Measurements from ENCODE around the gene OR52E4.

Gene OR52E4

GRCh38 chr11:5881756-5882155 is 1.3 kb downstream of the OR52E4 start:
- Histone ChIP-seq H3K27me3 (ENCODE audit: control insufficient read depth in 1 of 2, insufficient read depth in 2 of 2, low read length in 2 of 2) (no peaks in the 10 kb centered on the region), H3K4me1 (ENCODE audit: control insufficient read depth, insufficient read depth, low read length) (no peaks in the 10 kb centered on the region), H3K36me3 (ENCODE audit: control insufficient read depth in 2 of 2, insufficient read depth in 2 of 2, low read length in 2 of 2) (no peaks in the 10 kb centered on the region), H3K27ac (ENCODE audit: low read length) (no peak overlapping the region), H3K4me3 (ENCODE audit: low read length in 2 of 2) (no peak overlapping the region), H3K9me3 (ENCODE audit: control insufficient read depth in 2 of 2, low read length in 2 of 2) (no peaks in the 10 kb centered on the region), H3K9ac (ENCODE audit: low read length in 2 of 2) (no peak overlapping the region)

DNA sequence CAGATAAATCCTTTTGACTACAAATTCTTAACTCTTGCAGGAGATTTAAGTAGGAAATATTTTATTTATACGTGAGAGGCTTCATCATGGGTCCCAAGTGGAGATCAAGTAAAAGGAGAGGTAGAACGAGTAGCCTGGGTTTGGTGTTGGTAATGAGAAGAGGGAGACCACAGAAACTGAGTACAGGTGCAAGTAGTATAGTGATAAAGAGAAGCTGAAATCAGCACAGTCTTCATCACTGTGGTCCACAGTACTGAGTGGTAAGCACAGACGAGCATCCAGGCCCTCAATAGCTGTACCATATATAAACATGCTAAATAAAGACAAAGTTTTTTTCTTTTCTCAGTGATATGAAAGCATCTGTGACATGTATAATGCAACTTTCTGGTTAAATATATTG is 6.7 kb downstream of the OR52E4 start:
- Histone ChIP-seq H3K9me3 (ENCODE audit: control insufficient read depth in 2 of 2, low read length in 2 of 2) (no peaks in the 10 kb centered on the region), H3K36me3 (ENCODE audit: control insufficient read depth in 2 of 2, insufficient read depth in 2 of 2, low read length in 2 of 2) (no peaks in the 10 kb centered on the region), H3K27me3 (ENCODE audit: control insufficient read depth in 1 of 2, insufficient read depth in 2 of 2, low read length in 2 of 2) (no peaks in the 10 kb centered on the region), H3K9ac (ENCODE audit: low read length in 2 of 2) (no peak overlapping the region), H3K4me3 (ENCODE audit: low read length in 2 of 2) (no peak overlapping the region), H3K27ac (ENCODE audit: low read length) (no peak overlapping the region), H3K4me1 (ENCODE audit: control insufficient read depth, insufficient read depth, low read length) (no peaks in the 10 kb centered on the region)

GRCh38 chr11:5887661-5888060 is 7.2 kb downstream of the OR52E4 start:
- H3K27me3 ChIP-seq (ENCODE audit: control insufficient read depth in 1 of 2, insufficient read depth in 2 of 2, low read length in 2 of 2): no peaks in the 10 kb centered on the region
- no peak overlapping the region for H3K27ac ChIP-seq (ENCODE audit: low read length)
- H3K36me3 ChIP-seq (ENCODE audit: control insufficient read depth in 2 of 2, insufficient read depth in 2 of 2, low read length in 2 of 2): no peaks in the 10 kb centered on the region
- H3K9ac ChIP-seq (ENCODE audit: low read length in 2 of 2): no peak overlapping the region
- no peaks in the 10 kb centered on the region for H3K9me3 ChIP-seq (ENCODE audit: control insufficient read depth in 2 of 2, low read length in 2 of 2)
- no peak overlapping the region for H3K4me3 ChIP-seq (ENCODE audit: low read length in 2 of 2)
- H3K4me1 ChIP-seq (ENCODE audit: control insufficient read depth, insufficient read depth, low read length): no peaks in the 10 kb centered on the region

DNA sequence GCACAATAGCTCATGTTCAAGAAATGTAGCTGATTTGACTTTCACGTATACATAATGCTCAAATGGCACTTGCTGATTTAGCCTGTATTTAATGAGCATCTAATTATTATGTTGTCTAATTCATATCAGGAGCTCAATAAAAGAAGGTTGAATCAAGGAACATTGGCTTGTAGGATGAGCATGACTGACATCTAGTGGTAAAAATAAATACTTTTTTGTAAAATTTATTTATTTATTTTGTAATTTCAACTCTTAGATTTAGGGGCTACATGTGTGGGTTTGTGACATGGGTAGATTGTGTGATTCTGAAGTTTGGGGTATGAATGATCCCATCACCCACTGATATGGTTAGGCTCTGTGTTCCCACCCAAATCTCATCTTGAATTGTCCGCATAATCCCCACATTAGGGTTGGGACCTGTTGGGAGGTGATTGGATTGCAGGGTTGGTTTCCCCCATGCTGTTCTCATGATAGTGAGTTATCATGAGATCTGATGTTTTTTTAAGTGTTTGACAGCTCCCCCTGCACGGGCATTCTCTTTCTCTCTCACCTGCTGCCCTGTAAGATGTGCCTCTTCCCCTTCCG is 10.9 kb downstream of the OR52E4 start:
- H3K4me3 ChIP-seq (ENCODE audit: low read length in 2 of 2): no peak overlapping the region
- H3K36me3 ChIP-seq (ENCODE audit: control insufficient read depth in 2 of 2, insufficient read depth in 2 of 2, low read length in 2 of 2): no peaks in the 10 kb centered on the region
- H3K9me3 ChIP-seq (ENCODE audit: control insufficient read depth in 2 of 2, low read length in 2 of 2): no peaks in the 10 kb centered on the region
- no peak overlapping the region for H3K9ac ChIP-seq (ENCODE audit: low read length in 2 of 2)
- no peak overlapping the region for H3K27ac ChIP-seq (ENCODE audit: low read length)
- no peaks in the 10 kb centered on the region for H3K4me1 ChIP-seq (ENCODE audit: control insufficient read depth, insufficient read depth, low read length)
- no peaks in the 10 kb centered on the region for H3K27me3 ChIP-seq (ENCODE audit: control insufficient read depth in 1 of 2, insufficient read depth in 2 of 2, low read length in 2 of 2)

- no peak within 1 kb of the TSS for H3K27ac ChIP-seq (ENCODE audit: low read length)
- no peaks in the 10 kb centered on the region for H3K4me1 ChIP-seq (ENCODE audit: control insufficient read depth, insufficient read depth, low read length)
- no peaks in the 10 kb centered on the region for H3K36me3 ChIP-seq (ENCODE audit: control insufficient read depth in 2 of 2, insufficient read depth in 2 of 2, low read length in 2 of 2)
- no peaks in the 10 kb centered on the region for H3K9me3 ChIP-seq (ENCODE audit: control insufficient read depth in 2 of 2, low read length in 2 of 2)
- no peak within 1 kb of the TSS for H3K4me3 ChIP-seq (ENCODE audit: low read length in 2 of 2)
- no peaks in the 10 kb centered on the region for H3K27me3 ChIP-seq (ENCODE audit: control insufficient read depth in 1 of 2, insufficient read depth in 2 of 2, low read length in 2 of 2)
- no peak within 1 kb of the TSS for H3K9ac ChIP-seq (ENCODE audit: low read length in 2 of 2)
Observed at GRCh38 chr11:5892908-5893307, 12.5 kb downstream of the OR52E4 start, which contains the start of gene OR52E5. Gene OR52E5 (plus strand): TSS chr11:5893208. CDS start chr11:5900777, 7,569 bp downstream.

- H3K36me3 ChIP-seq (ENCODE audit: control insufficient read depth in 2 of 2, insufficient read depth in 2 of 2, low read length in 2 of 2): no peaks in the 10 kb centered on the region
- H3K27ac ChIP-seq (ENCODE audit: low read length): no peak overlapping the region
- no peak overlapping the region for H3K9ac ChIP-seq (ENCODE audit: low read length in 2 of 2)
- H3K27me3 ChIP-seq (ENCODE audit: control insufficient read depth in 1 of 2, insufficient read depth in 2 of 2, low read length in 2 of 2): no peaks in the 10 kb centered on the region
- H3K9me3 ChIP-seq (ENCODE audit: control insufficient read depth in 2 of 2, low read length in 2 of 2): peaks cover 0 to 2% of the 10 kb centered on the region in 2 donors
- H3K4me1 ChIP-seq (ENCODE audit: control insufficient read depth, insufficient read depth, low read length): no peaks in the 10 kb centered on the region
- H3K4me3 ChIP-seq (ENCODE audit: low read length in 2 of 2): no peak overlapping the region
Observed at GRCh38 chr11:5899534-5899933, 19.1 kb downstream of the OR52E4 start.

- Histone ChIP-seq H3K9ac (ENCODE audit: low read length in 2 of 2) (no peak overlapping the region), H3K27me3 (ENCODE audit: control insufficient read depth in 1 of 2, insufficient read depth in 2 of 2, low read length in 2 of 2) (no peaks in the 10 kb centered on the region), H3K4me3 (ENCODE audit: low read length in 2 of 2) (no peak overlapping the region), H3K36me3 (ENCODE audit: control insufficient read depth in 2 of 2, insufficient read depth in 2 of 2, low read length in 2 of 2) (no peaks in the 10 kb centered on the region), H3K9me3 (ENCODE audit: control insufficient read depth in 2 of 2, low read length in 2 of 2) (peaks cover 0 to 2% of the 10 kb centered on the region in 2 donors), H3K4me1 (ENCODE audit: control insufficient read depth, insufficient read depth, low read length) (no peaks in the 10 kb centered on the region), H3K27ac (ENCODE audit: low read length) (no peak overlapping the region)
Observed at GRCh38 chr11:5910540-5910939, 30.1 kb downstream of the OR52E4 start.

DNA sequence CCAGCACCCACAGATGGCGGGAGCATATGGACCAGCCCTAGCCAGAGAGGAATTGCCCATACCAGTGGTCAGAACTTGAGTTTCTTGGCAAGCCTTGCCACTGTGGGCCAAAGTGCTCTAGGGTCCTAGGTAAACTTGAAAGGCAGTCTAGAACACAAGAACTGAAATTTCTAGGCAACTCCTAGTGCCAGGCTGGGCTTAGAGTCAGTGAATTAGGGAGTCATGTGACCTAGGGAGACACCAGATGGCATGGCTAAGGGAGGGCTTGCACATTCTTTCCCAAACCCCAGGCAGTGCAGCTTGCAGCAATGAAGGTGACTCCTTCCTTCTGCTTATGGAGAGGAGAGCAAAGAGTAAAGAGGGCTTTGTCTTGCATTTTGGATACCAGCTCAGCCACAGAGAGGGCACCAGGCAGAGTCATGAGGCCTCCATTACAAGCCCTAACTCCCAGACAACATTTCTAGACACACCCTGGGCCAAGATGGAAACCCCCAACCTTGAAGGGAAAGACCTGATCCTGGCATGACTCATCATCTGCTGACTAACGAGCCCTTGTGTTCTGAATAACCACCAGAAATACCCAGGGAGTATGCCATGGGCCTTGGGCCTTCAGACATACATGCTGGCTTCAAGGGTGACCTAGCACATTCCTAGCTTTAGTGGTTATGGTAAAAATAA is 42.5 kb downstream of the OR52E4 start:
- Histone ChIP-seq H3K27me3 (ENCODE audit: control insufficient read depth in 1 of 2, insufficient read depth in 2 of 2, low read length in 2 of 2) (no peaks in the 10 kb centered on the region), H3K4me3 (ENCODE audit: low read length in 2 of 2) (no peak overlapping the region), H3K27ac (ENCODE audit: low read length) (no peak overlapping the region), H3K4me1 (ENCODE audit: control insufficient read depth, insufficient read depth, low read length) (no peaks in the 10 kb centered on the region), H3K9me3 (ENCODE audit: control insufficient read depth in 2 of 2, low read length in 2 of 2) (peaks cover 2 to 7% of the 10 kb centered on the region in 2 donors), H3K36me3 (ENCODE audit: control insufficient read depth in 2 of 2, insufficient read depth in 2 of 2, low read length in 2 of 2) (no peaks in the 10 kb centered on the region), H3K9ac (ENCODE audit: low read length in 2 of 2) (no peak overlapping the region)

GRCh38 chr11:5923427-5923776 is 43.0 kb downstream of the OR52E4 start:
- Histone ChIP-seq H3K4me3 (ENCODE audit: low read length in 2 of 2) (no peak overlapping the region), H3K27ac (ENCODE audit: low read length) (no peak overlapping the region), H3K9me3 (ENCODE audit: control insufficient read depth in 2 of 2, low read length in 2 of 2) (peaks cover 2 to 7% of the 10 kb centered on the region in 2 donors), H3K4me1 (ENCODE audit: control insufficient read depth, insufficient read depth, low read length) (no peaks in the 10 kb centered on the region), H3K36me3 (ENCODE audit: control insufficient read depth in 2 of 2, insufficient read depth in 2 of 2, low read length in 2 of 2) (no peaks in the 10 kb centered on the region), H3K27me3 (ENCODE audit: control insufficient read depth in 1 of 2, insufficient read depth in 2 of 2, low read length in 2 of 2) (no peaks in the 10 kb centered on the region), H3K9ac (ENCODE audit: low read length in 2 of 2) (no peak overlapping the region)

DNA sequence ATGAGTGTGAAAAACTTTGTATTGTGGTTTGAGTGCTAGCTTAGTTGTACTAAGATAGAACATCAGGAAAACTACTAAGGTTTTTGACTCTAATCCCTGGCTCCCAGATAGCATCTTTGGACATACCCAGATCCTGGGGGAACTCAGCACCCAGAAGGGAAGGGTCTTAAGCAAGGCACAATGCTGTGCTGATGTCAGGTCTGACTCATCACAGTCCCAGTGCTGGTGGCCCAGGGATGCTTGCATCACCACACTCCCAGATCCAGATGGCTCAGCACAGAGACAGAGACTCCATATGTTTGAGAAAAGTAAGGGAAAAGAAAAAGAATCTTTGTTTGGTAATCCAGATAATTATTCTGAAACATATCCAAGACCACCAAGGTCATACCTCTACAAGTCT is 43.4 kb downstream of the OR52E4 start:
- peaks cover 2 to 7% of the 10 kb centered on the region in 2 donors for H3K9me3 ChIP-seq (ENCODE audit: control insufficient read depth in 2 of 2, low read length in 2 of 2)
- no peak overlapping the region for H3K9ac ChIP-seq (ENCODE audit: low read length in 2 of 2)
- H3K4me1 ChIP-seq (ENCODE audit: control insufficient read depth, insufficient read depth, low read length): no peaks in the 10 kb centered on the region
- H3K36me3 ChIP-seq (ENCODE audit: control insufficient read depth in 2 of 2, insufficient read depth in 2 of 2, low read length in 2 of 2): no peaks in the 10 kb centered on the region
- no peak overlapping the region for H3K27ac ChIP-seq (ENCODE audit: low read length)
- H3K4me3 ChIP-seq (ENCODE audit: low read length in 2 of 2): no peak overlapping the region
- H3K27me3 ChIP-seq (ENCODE audit: control insufficient read depth in 1 of 2, insufficient read depth in 2 of 2, low read length in 2 of 2): no peaks in the 10 kb centered on the region

- Histone ChIP-seq H3K9me3 (ENCODE audit: control insufficient read depth in 2 of 2, low read length in 2 of 2) (peaks cover 0 to 13% of the 10 kb centered on the region in 2 donors), H3K4me3 (ENCODE audit: low read length in 2 of 2) (no peak overlapping the region), H3K27me3 (ENCODE audit: control insufficient read depth in 1 of 2, insufficient read depth in 2 of 2, low read length in 2 of 2) (no peaks in the 10 kb centered on the region), H3K27ac (ENCODE audit: low read length) (no peak overlapping the region), H3K4me1 (ENCODE audit: control insufficient read depth, insufficient read depth, low read length) (no peaks in the 10 kb centered on the region), H3K9ac (ENCODE audit: low read length in 2 of 2) (no peak overlapping the region), H3K36me3 (ENCODE audit: control insufficient read depth in 2 of 2, insufficient read depth in 2 of 2, low read length in 2 of 2) (no peaks in the 10 kb centered on the region)
Observed at GRCh38 chr11:5928271-5928670, 47.8 kb downstream of the OR52E4 start.
